ENCODE measurements around the gene FRMD4A.

- TF ChIP-seq POLR2A (IDR thresholded peaks at IDR 0.05) (no peak), CTCF (IDR thresholded peaks at IDR 0.05) (no peak)
Measured at GRCh38 chr10:13651969-13652720, 678.6 kb downstream of the FRMD4A start.

All from uterus (tissue), 2 donors.